Liver (tissue), 9 donors: Measurements from ENCODE around the gene UROC1. TPM values are rescaled to one million over a fixed set of nuclear protein-coding genes. Genes with fewer than 3 reads are reported as not detected.
A peak's percentile ranks its signal among the peaks of the same experiment; 100 is the strongest.

Experiments used
- DNase-seq: peaks from one replicate; pipeline ENCODE4 v3.0.0-alpha.2; 2017; ENCODE audit warnings: low spot score
- H3K27ac ChIP-seq, 2 donors: one replicate each; pipeline ENCODE4 v1.7.0; 2013; ENCODE audit warnings: inconsistent platforms in 2 of 2, low read length in 2 of 2, control low read depth in 1 of 2, low read depth in 1 of 2, mild to moderate bottlenecking in 1 of 2
- H3K27me3 ChIP-seq, 4 donors: one replicate each; pipeline versions ENCODE4 v1.6.1 to v1.7.0; 2013; ENCODE audit warnings: low read length in 3 of 4, inconsistent platforms in 1 of 4, mild to moderate bottlenecking in 1 of 4, moderate library complexity in 1 of 4; ENCODE audit not compliant: control insufficient read depth in 4 of 4, insufficient read depth in 4 of 4
- H3K36me3 ChIP-seq, 4 donors: one replicate each; pipeline versions ENCODE4 v1.6.1 to v1.7.0; 2013; ENCODE audit warnings: low read length in 3 of 4, mild to moderate bottlenecking in 3 of 4, low read depth in 1 of 4, moderate library complexity in 1 of 4; ENCODE audit not compliant: control insufficient read depth in 4 of 4, insufficient read depth in 3 of 4
- H3K4me1 ChIP-seq, 4 donors: one replicate each; pipeline versions ENCODE4 v1.6.1 to v1.7.0; 2013; ENCODE audit warnings: low read length in 3 of 4, mild to moderate bottlenecking in 3 of 4, moderate library complexity in 1 of 4; ENCODE audit not compliant: control insufficient read depth in 4 of 4, insufficient read depth in 4 of 4
- H3K4me3 ChIP-seq, 3 donors: one replicate each; pipeline versions ENCODE4 v1.6.1 to v1.7.0; 2013; ENCODE audit warnings: low read length in 3 of 3, control low read depth in 1 of 3, low read depth in 1 of 3, mild to moderate bottlenecking in 1 of 3
- H3K9ac ChIP-seq, 2 donors: one replicate each; pipeline ENCODE4 v1.7.0; 2013; ENCODE audit warnings: low read length in 2 of 2, mild to moderate bottlenecking in 2 of 2, moderate library complexity in 2 of 2, control low read depth in 1 of 2, low read depth in 1 of 2
- H3K9me3 ChIP-seq, 4 donors: one replicate each; pipeline versions ENCODE4 v1.6.1 to v1.7.0; 2013; ENCODE audit warnings: low read length in 3 of 4; ENCODE audit not compliant: control insufficient read depth in 4 of 4
- EGR1 ChIP-seq, 2 donors: IDR thresholded peaks; 2 replicates each; pipeline ENCODE4 v1.6.1; 2016 to 2018; ENCODE audit warnings: antibody characterized with exemption in 2 of 2, low read depth in 2 of 2
- FOXA2 ChIP-seq: IDR thresholded peaks from 2 replicates; pipeline ENCODE4 v1.6.1; 2016; ENCODE audit warnings: antibody characterized with exemption
- GABPA ChIP-seq, 2 donors: IDR thresholded peaks in 1 of 2; conservative IDR thresholded peaks in 1 of 2; 2 replicates each; pipeline ENCODE4 v1.6.1; 2016; ENCODE audit warnings: antibody characterized with exemption in 2 of 2, mild to moderate bottlenecking in 1 of 2, moderate library complexity in 1 of 2
- HNF4A ChIP-seq, 2 donors: conservative IDR thresholded peaks; 2 replicates each; pipeline ENCODE4 v1.6.1; 2016; ENCODE audit warnings: antibody characterized with exemption in 2 of 2, mild to moderate bottlenecking in 2 of 2
- HNF4G ChIP-seq: IDR thresholded peaks from 2 replicates; pipeline ENCODE4 v1.6.1; 2016; ENCODE audit warnings: antibody characterized with exemption
- JUND ChIP-seq, 2 donors: IDR thresholded peaks; 2 replicates each; pipeline ENCODE4 v1.6.1; 2016; ENCODE audit warnings: antibody characterized with exemption in 2 of 2
- NR2F2 ChIP-seq: IDR thresholded peaks from 2 replicates; pipeline ENCODE4 v1.6.1; 2016; ENCODE audit warnings: antibody characterized with exemption
- RAD21 ChIP-seq, 2 donors: IDR thresholded peaks; 2 replicates each; pipeline ENCODE4 v1.6.1; 2016; ENCODE audit warnings: antibody characterized with exemption in 2 of 2, mild to moderate bottlenecking in 2 of 2
- RXRA ChIP-seq, 2 donors: IDR thresholded peaks; 2 replicates each; pipeline ENCODE4 v1.6.1; 2017 to 2018; ENCODE audit warnings: antibody characterized with exemption in 2 of 2, mild to moderate bottlenecking in 1 of 2
- SP1 ChIP-seq: IDR thresholded peaks from 2 replicates; pipeline ENCODE4 v1.6.1; 2018; ENCODE audit warnings: antibody characterized with exemption, mild to moderate bottlenecking
- TAF1 ChIP-seq: conservative IDR thresholded peaks from 2 replicates; pipeline ENCODE4 v1.6.1; 2016; ENCODE audit warnings: antibody characterized with exemption, mild to moderate bottlenecking
- WGBS: extraction: QIAGEN DNeasy Blood & Tissue Kit; methylation state at CpG from one replicate; pipeline ENCODE4 v1.1.7; 2013; 5-methylcytosine and 5-hydroxymethylcytosine counted together
- polyA plus RNA-seq, 2 donors: library from polyadenylated mRNA; stranded (reverse) in 1 of 2; unstranded in 1 of 2; fragments of 200-250 nt in 1 of 2; fragments of >200 nt in 1 of 2; fragmentation: Nextera tagmentation in 1 of 2; extraction: Ambion mirVana in 1 of 2; gene quantifications; one replicate each; pipeline versions ENCODE4 v1.2.1 to v1.2.3, GENCODE V29; 2013 to 2015
- total RNA-seq, 2 donors: library from RNA; depleted of rRNA; stranded (reverse); fragments of >200 nt; gene quantifications; one replicate each; pipeline ENCODE4 v1.2.3, GENCODE V29; 2014
- TF ChIP-seq, protein P1 (sequence below): IDR thresholded peaks from 2 replicates; pipeline ENCODE4 v1.6.1; 2016; ENCODE audit warnings: antibody characterized with exemption
- TF ChIP-seq, protein P2 (sequence below): fragments of 150-350 bp; IDR thresholded peaks from 2 replicates; pipeline ENCODE4 v1.5.1; 2017; ENCODE audit warnings: improper control_type of control experiment, low read depth, low read length; ENCODE audit not compliant: missing input control
- TF ChIP-seq, protein P3 (sequence below): IDR thresholded peaks from 2 replicates; pipeline ENCODE4 v1.6.1; 2016; ENCODE audit warnings: antibody characterized with exemption
- TF ChIP-seq, protein P4 (sequence below): IDR thresholded peaks from 2 replicates; pipeline ENCODE4 v1.6.1; 2016; ENCODE audit warnings: antibody characterized with exemption
- donor health status: healthy.
- donor health status: healthy.
- donor health status: healthy.
- donor health status: healthy.
- donor health status: healthy.

The UROC1 gene
- total and polyA plus RNA-seq, 4 donors = 5.9 to 28.4 (median 18.2) TPM

DNA sequence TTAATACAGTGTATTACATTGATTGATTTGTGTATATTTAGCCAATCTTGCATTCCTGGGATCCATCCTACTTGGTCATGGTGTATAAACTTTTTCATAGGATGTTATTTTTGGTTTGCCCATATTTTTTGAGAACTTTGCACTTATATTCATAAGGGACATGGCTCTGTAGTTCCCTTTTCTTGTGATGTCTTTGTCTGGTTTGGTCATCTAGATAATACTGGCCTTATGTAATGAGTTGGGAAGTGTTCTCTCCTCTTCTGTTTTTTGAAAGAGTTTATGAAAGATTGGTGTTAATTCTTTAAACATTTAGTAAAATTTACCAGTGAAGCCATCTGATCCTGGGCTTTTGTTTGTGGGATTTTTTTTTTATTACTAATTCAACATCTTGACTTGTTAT is 15.9 kb upstream of the UROC1 start:
- Histone ChIP-seq H3K27me3 (no peaks in the 10 kb centered on the region), H3K9me3 (no peaks in the 10 kb centered on the region), H3K4me1 (peaks cover 14 to 66% (median 44%) of the 10 kb centered on the region in 4 donors), H3K9ac (no peak overlapping the region), H3K4me3 (no peak overlapping the region), H3K27ac (no peak overlapping the region), H3K36me3 (peaks cover 0 to 5% (median 1%) of the 10 kb centered on the region in 4 donors)
- TF ChIP-seq, protein P1, sequence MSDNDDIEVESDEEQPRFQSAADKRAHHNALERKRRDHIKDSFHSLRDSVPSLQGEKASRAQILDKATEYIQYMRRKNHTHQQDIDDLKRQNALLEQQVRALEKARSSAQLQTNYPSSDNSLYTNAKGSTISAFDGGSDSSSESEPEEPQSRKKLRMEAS = no peak
- TF ChIP-seq SP1 (no peak), GABPA (IDR thresholded peaks at IDR 0.05 in 1 of 2, conservative IDR thresholded peaks at IDR 0.05 in 1 of 2) (no peak), EGR1 (IDR thresholded peaks at IDR 0.05; ENCODE audit: low read depth in 2 of 2) (no peak), TAF1 (no peak), FOXA2 (no peak), NR2F2 (no peak), RAD21 (IDR thresholded peaks at IDR 0.05) (no peak), HNF4A (conservative IDR thresholded peaks at IDR 0.05) (no peak)
- TF ChIP-seq, protein P2, sequence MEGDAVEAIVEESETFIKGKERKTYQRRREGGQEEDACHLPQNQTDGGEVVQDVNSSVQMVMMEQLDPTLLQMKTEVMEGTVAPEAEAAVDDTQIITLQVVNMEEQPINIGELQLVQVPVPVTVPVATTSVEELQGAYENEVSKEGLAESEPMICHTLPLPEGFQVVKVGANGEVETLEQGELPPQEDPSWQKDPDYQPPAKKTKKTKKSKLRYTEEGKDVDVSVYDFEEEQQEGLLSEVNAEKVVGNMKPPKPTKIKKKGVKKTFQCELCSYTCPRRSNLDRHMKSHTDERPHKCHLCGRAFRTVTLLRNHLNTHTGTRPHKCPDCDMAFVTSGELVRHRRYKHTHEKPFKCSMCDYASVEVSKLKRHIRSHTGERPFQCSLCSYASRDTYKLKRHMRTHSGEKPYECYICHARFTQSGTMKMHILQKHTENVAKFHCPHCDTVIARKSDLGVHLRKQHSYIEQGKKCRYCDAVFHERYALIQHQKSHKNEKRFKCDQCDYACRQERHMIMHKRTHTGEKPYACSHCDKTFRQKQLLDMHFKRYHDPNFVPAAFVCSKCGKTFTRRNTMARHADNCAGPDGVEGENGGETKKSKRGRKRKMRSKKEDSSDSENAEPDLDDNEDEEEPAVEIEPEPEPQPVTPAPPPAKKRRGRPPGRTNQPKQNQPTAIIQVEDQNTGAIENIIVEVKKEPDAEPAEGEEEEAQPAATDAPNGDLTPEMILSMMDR = no peak
- TF ChIP-seq, protein P3, sequence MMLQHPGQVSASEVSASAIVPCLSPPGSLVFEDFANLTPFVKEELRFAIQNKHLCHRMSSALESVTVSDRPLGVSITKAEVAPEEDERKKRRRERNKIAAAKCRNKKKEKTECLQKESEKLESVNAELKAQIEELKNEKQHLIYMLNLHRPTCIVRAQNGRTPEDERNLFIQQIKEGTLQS = no peak
- DNase-seq = no peak

DNA sequence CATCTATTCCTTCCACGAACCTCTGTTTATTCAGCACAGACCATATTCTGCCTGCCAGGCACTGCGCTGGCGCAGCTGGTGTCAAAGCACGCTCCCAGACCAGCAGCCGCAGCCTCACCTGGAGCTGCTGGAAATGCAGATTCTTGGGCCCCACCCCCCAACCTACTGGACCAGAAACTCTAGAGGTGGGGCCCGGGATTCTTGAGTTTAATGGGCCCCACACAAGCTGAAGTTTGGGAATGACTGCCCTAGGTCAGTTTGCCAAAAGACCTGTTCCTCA is 13.4 kb upstream of the UROC1 start:
- no peaks in the 10 kb centered on the region for H3K9me3 ChIP-seq
- DNase-seq = no peak
- H3K36me3 ChIP-seq = peaks cover 0 to 5% (median 1%) of the 10 kb centered on the region in 4 donors
- no peaks in the 10 kb centered on the region for H3K27me3 ChIP-seq
- 82% methylated on average over 6 of the region's 6 CpGs for WGBS
- H3K27ac ChIP-seq = peak overlapping the region; percentile 94 to 96
- no peak overlapping the region for H3K9ac ChIP-seq
- TF ChIP-seq HNF4A (conservative IDR thresholded peaks at IDR 0.05) (no peak), RXRA (IDR thresholded peaks at IDR 0.05) (no peak), RAD21 (IDR thresholded peaks at IDR 0.05) (no peak), JUND (IDR thresholded peaks at IDR 0.05) (no peak), HNF4G (no peak), EGR1 (IDR thresholded peaks at IDR 0.05; ENCODE audit: low read depth in 2 of 2) (no peak)
- TF ChIP-seq, protein P4, sequence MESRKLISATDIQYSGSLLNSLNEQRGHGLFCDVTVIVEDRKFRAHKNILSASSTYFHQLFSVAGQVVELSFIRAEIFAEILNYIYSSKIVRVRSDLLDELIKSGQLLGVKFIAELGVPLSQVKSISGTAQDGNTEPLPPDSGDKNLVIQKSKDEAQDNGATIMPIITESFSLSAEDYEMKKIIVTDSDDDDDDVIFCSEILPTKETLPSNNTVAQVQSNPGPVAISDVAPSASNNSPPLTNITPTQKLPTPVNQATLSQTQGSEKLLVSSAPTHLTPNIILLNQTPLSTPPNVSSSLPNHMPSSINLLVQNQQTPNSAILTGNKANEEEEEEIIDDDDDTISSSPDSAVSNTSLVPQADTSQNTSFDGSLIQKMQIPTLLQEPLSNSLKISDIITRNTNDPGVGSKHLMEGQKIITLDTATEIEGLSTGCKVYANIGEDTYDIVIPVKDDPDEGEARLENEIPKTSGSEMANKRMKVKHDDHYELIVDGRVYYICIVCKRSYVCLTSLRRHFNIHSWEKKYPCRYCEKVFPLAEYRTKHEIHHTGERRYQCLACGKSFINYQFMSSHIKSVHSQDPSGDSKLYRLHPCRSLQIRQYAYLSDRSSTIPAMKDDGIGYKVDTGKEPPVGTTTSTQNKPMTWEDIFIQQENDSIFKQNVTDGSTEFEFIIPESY = no peak
- TF ChIP-seq, protein P1 = no peak
- H3K4me3 ChIP-seq = no peak overlapping the region
- H3K4me1 ChIP-seq = peaks cover 18 to 69% (median 50%) of the 10 kb centered on the region in 4 donors
